GM19463 (cell line): ENCODE data around the gene COMMD9.

Experiments
- ATAC-seq: cut with Tn5 transposase; IDR thresholded peaks from one replicate; pipeline ENCODE4 v1.9.1; 2021; ENCODE audit warnings: mild to moderate bottlenecking, moderate library complexity; ENCODE audit not compliant: unreplicated experiment

Gene COMMD9

GRCh38 chr11:36296884-36297543, 7.8 kb upstream of the COMMD9 start:
- no peak for ATAC-seq

GRCh38 chr11:36295926-36296325, 6.7 kb upstream of the COMMD9 start, which contains the start of gene PRR5L:
PRR5L (plus strand) TSS chr11:36296288; CDS start chr11:36401122, 104,834 bp downstream.
- no peak for ATAC-seq

- ATAC-seq: peak; percentile 25
Measured at GRCh38 chr11:36292311-36292722, 3.1 kb upstream of the COMMD9 start.

GRCh38 chr11:36288442-36289225, 590 bp downstream of the COMMD9 start:
- no peak for ATAC-seq

- ATAC-seq: no peak
Measured at GRCh38 chr11:36282926-36283325, 6.3 kb downstream of the COMMD9 start.

GRCh38 chr11:36281850-36282249, 7.4 kb downstream of the COMMD9 start:
- ATAC-seq: no peak

- ATAC-seq: no peak
Measured at GRCh38 chr11:36280531-36280930, 8.7 kb downstream of the COMMD9 start.

GRCh38 chr11:36278531-36279282, 10.5 kb downstream of the COMMD9 start:
- ATAC-seq: no peak

- ATAC-seq: no peak
Measured at GRCh38 chr11:36274414-36274813, 14.8 kb downstream of the COMMD9 start.

- ATAC-seq: no peak
Measured at GRCh38 chr11:36273110-36273509, 16.1 kb downstream of the COMMD9 start.

GRCh38 chr11:36271794-36272407, 17.3 kb downstream of the COMMD9 start:
- no peak for ATAC-seq

- ATAC-seq: no peak
Measured at GRCh38 chr11:36270701-36271100, 18.5 kb downstream of the COMMD9 start.

- ATAC-seq: no peak
Measured at GRCh38 chr11:36268337-36268985, 20.8 kb downstream of the COMMD9 start.

- ATAC-seq: no peak
Measured at GRCh38 chr11:36266767-36267166, 22.5 kb downstream of the COMMD9 start.

- ATAC-seq: peak; percentile 82
Measured at GRCh38 chr11:36265793-36266628, 23.2 kb downstream of the COMMD9 start.

- no peak for ATAC-seq
Measured at GRCh38 chr11:36264973-36265344, 24.3 kb downstream of the COMMD9 start.

GRCh38 chr11:36264011-36264972, 24.9 kb downstream of the COMMD9 start:
- ATAC-seq: no peak

GRCh38 chr11:36261094-36261493, 28.1 kb downstream of the COMMD9 start:
- ATAC-seq: no peak
